ENCODE data around the gene OSER1.
A peak's percentile ranks its signal among the peaks of the same experiment; 100 is the strongest.

DNA sequence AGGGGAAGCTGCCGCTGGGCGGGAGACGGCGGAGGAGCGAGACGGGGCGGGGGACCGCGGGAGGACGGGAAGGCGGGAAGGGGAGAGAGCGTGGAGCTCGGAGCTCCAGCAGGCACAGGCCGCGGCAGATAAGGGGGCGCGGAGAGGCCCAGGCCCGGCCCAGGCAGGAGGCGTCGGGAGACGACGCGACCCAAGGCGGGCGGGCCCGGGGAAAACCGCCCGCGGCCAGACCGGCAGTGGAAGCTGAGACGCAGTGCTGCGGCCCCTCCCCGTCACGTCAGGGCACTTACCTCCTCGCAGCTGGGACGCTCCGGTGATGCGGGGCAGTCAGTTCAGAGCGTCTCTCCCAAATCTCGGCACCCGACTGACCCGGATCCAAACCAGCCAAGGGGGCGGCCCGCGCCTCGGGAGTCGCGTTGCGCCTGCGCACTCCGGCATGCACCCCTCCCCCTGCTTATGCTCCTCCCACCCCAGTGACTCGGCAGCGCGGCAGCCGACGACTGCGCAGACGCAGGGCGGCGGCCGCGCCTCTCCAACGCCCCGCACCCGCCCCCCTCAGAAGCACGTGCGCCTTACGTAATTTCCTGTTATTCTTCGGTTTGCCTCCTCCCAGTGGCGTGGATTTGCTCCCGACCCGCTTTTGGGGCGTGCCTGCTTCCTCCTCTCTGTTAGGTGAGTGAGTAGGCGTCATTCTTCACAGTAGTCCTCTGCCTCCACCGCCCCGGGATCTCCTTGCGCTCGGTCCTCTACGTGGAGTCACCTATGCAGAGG, at the start of gene OSER1:
- TF ChIP-seq, protein P1, sequence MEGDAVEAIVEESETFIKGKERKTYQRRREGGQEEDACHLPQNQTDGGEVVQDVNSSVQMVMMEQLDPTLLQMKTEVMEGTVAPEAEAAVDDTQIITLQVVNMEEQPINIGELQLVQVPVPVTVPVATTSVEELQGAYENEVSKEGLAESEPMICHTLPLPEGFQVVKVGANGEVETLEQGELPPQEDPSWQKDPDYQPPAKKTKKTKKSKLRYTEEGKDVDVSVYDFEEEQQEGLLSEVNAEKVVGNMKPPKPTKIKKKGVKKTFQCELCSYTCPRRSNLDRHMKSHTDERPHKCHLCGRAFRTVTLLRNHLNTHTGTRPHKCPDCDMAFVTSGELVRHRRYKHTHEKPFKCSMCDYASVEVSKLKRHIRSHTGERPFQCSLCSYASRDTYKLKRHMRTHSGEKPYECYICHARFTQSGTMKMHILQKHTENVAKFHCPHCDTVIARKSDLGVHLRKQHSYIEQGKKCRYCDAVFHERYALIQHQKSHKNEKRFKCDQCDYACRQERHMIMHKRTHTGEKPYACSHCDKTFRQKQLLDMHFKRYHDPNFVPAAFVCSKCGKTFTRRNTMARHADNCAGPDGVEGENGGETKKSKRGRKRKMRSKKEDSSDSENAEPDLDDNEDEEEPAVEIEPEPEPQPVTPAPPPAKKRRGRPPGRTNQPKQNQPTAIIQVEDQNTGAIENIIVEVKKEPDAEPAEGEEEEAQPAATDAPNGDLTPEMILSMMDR (IDR thresholded peaks at IDR 0.05) = peak in 2 of 6 experiments; percentile 24 to 25
- TF ChIP-seq POLR2A (IDR thresholded peaks at IDR 0.05) = peak in 3 of 4 donors; percentile 92 to 98 (median 94)
